ENCODE results near the gene SH3TC1.

DNA sequence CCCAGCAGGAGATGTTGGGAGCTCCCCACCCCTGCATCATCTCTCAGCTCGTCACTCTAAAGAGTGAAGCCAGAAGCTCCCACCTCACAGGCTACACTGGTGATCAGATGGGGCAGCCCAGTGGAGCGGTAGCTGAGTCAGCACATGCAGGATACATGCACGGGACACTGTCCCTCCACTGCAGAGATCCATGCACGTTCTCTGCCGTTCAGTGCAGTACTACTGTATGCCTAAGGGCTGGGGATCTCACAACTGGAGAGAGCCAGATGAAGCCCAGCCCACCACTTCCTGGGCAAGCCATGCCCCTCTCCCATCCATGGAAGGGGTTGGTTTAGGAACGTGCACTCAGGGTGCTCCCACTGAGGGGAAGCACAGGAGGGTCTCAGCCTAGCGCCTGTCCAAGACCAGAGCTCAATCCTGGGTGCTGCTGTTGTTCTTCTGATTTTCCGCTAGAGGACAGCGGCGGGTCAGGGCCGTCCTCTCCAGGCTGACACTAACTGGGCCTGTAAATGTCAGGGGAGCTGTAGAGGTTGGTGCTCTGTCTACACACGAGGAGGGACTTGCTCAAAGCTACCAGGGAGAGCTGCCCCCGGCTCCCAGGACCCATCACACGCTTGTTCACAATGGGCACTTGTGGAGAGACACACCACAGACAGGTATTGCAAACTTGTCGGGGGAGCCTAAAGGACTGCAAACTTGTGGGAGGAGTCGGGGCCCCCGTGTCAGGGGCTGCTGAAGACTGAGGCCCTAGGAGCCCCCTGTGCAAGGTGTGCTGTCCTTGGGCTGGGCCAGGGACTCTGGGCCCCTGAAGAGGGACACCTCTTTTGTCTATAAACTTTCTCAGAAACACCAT, 22.3 kb upstream of the SH3TC1 start:
- TF ChIP-seq, protein P1, sequence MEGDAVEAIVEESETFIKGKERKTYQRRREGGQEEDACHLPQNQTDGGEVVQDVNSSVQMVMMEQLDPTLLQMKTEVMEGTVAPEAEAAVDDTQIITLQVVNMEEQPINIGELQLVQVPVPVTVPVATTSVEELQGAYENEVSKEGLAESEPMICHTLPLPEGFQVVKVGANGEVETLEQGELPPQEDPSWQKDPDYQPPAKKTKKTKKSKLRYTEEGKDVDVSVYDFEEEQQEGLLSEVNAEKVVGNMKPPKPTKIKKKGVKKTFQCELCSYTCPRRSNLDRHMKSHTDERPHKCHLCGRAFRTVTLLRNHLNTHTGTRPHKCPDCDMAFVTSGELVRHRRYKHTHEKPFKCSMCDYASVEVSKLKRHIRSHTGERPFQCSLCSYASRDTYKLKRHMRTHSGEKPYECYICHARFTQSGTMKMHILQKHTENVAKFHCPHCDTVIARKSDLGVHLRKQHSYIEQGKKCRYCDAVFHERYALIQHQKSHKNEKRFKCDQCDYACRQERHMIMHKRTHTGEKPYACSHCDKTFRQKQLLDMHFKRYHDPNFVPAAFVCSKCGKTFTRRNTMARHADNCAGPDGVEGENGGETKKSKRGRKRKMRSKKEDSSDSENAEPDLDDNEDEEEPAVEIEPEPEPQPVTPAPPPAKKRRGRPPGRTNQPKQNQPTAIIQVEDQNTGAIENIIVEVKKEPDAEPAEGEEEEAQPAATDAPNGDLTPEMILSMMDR (IDR thresholded peaks at IDR 0.05; ENCODE audit: low read depth, low read length, poor library complexity, severe bottlenecking), result peak; percentile 86
- TF ChIP-seq EZH2phosphoT487 (IDR thresholded peaks at IDR 0.05; ENCODE audit: borderline replicate concordance, low read length), result no peak
